Hepatocyte (in vitro differentiated cells): Measurements from ENCODE around the gene USP27X. TPM values are rescaled to one million over a fixed set of nuclear protein-coding genes. Genes with fewer than 3 reads are reported as not detected.
A peak's percentile ranks its signal among the peaks of the same experiment; 100 is the strongest.

Experiments used
- DNase-seq: peaks from one replicate; pipeline ENCODE4 v3.0.0-alpha.2; 2016; ENCODE audit warnings: low spot score
- H2AFZ ChIP-seq: fragments of 200-600 bp; sonication (generic); 2 replicates; pipeline ENCODE4 v1.6.0; 2016; ENCODE audit warnings: antibody characterized with exemption, mild to moderate bottlenecking
- H3K27ac ChIP-seq: fragments of 200-600 bp; sonication (generic); 2 replicates; pipeline ENCODE4 v1.5.1; 2016; ENCODE audit warnings: mild to moderate bottlenecking
- H3K27me3 ChIP-seq: fragments of 200-600 bp; sonication (generic); 2 replicates; pipeline ENCODE4 v1.6.1; 2016
- H3K36me3 ChIP-seq: fragments of 200-600 bp; sonication (generic); replicated peaks from 2 replicates; pipeline ENCODE4 v1.5.1; 2016; ENCODE audit warnings: low read depth; ENCODE audit not compliant: insufficient read depth
- H3K4me1 ChIP-seq: fragments of 200-600 bp; sonication (generic); 2 replicates; pipeline ENCODE4 v1.5.1; 2016; ENCODE audit warnings: mild to moderate bottlenecking, moderate library complexity; ENCODE audit not compliant: insufficient read depth
- H3K4me2 ChIP-seq: fragments of 200-600 bp; sonication (generic); 2 replicates; pipeline ENCODE4 v1.6.0; 2016
- H3K4me3 ChIP-seq: fragments of 200-600 bp; sonication (generic); 2 replicates; pipeline ENCODE4 v1.5.1; 2016; ENCODE audit warnings: mild to moderate bottlenecking
- H3K79me2 ChIP-seq: fragments of 200-600 bp; sonication (generic); 2 replicates; pipeline ENCODE4 v1.6.0; 2017; ENCODE audit warnings: mild to moderate bottlenecking
- H3K9me2 ChIP-seq: fragments of 200-600 bp; sonication (generic); replicated peaks from 2 replicates; pipeline ENCODE4 v1.6.0; 2017; ENCODE audit warnings: mild to moderate bottlenecking; ENCODE audit not compliant: insufficient read depth
- H3K9me3 ChIP-seq: fragments of 200-600 bp; sonication (generic); 2 replicates; pipeline ENCODE4 v1.5.1; 2016; ENCODE audit warnings: low read depth, mild to moderate bottlenecking
- H4K20me1 ChIP-seq: fragments of 200-600 bp; sonication (generic); 2 replicates; pipeline ENCODE4 v1.6.0; 2016; ENCODE audit warnings: mild to moderate bottlenecking; ENCODE audit not compliant: insufficient read depth, poor library complexity, severe bottlenecking
- CTCF ChIP-seq: fragments of 200-600 bp; sonication (generic); IDR thresholded peaks from 2 replicates; pipeline ENCODE4 v1.5.1; 2016; ENCODE audit warnings: antibody characterized with exemption, mild to moderate bottlenecking; ENCODE audit not compliant: poor library complexity
- EZH2 ChIP-seq: fragments of 200-600 bp; sonication (generic); IDR thresholded peaks from 2 replicates; pipeline ENCODE4 v1.6.1; 2016; ENCODE audit warnings: antibody characterized with exemption, mild to moderate bottlenecking, borderline replicate concordance
- EZH2phosphoT487 ChIP-seq: fragments of 200-600 bp; sonication (generic); IDR thresholded peaks from one replicate; pipeline ENCODE4 v1.6.1; 2018; ENCODE audit warnings: antibody characterized with exemption, mild to moderate bottlenecking, low read depth, moderate library complexity; ENCODE audit not compliant: unreplicated experiment, severe bottlenecking
- WGBS: methylation state at CpG from one replicate; pipeline ENCODE4 v1.1.6; 2016; ENCODE audit warnings: low lambda C conversion rate; ENCODE audit errors: missing lambda C conversion rate; 5-methylcytosine and 5-hydroxymethylcytosine counted together
- polyA plus RNA-seq: library from polyadenylated mRNA; unstranded; fragments of >200 nt; fragmentation: Nextera tagmentation; extraction: Ambion mirVana; gene quantifications from 2 replicates; pipeline ENCODE4 v1.2.1, GENCODE V29; 2016
- total RNA-seq: library from RNA; depleted of rRNA; stranded (reverse); fragments of >200 nt; gene quantifications from 2 replicates; pipeline ENCODE4 v1.2.3, GENCODE V29; 2014

USP27X gene
- total and polyA plus RNA-seq, 2 experiments from 2014 or later = 1.3 to 6.1 TPM

- no peaks in the 10 kb centered on the region for H3K27me3 ChIP-seq
- H3K36me3 ChIP-seq = no peaks in the 10 kb centered on the region
- H4K20me1 ChIP-seq = no peaks in the 10 kb centered on the region
- no peaks in the 10 kb centered on the region for H3K9me2 ChIP-seq
- TF ChIP-seq EZH2phosphoT487 (no peak), CTCF (no peak), EZH2 (no peak)
- no peak overlapping the region for H3K4me3 ChIP-seq
- no peaks in the 10 kb centered on the region for H3K79me2 ChIP-seq
- H3K27ac ChIP-seq = no peak overlapping the region
- no peaks in the 10 kb centered on the region for H3K9me3 ChIP-seq
- H2AFZ ChIP-seq = no peak overlapping the region
- H3K4me2 ChIP-seq = no peak overlapping the region
- no peak for DNase-seq
- H3K4me1 ChIP-seq = peaks cover 3% of the 10 kb centered on the region
Measured at GRCh38 chrX:49862093-49862492, 17.2 kb upstream of the USP27X start.

- no peak for DNase-seq
- Histone ChIP-seq H4K20me1 (no peaks in the 10 kb centered on the region), H3K27me3 (no peaks in the 10 kb centered on the region), H3K4me3 (no peak overlapping the region), H3K9me2 (no peaks in the 10 kb centered on the region), H3K9me3 (no peaks in the 10 kb centered on the region), H3K36me3 (no peaks in the 10 kb centered on the region), H3K27ac (no peak overlapping the region), H3K4me1 (no peaks in the 10 kb centered on the region), H3K79me2 (no peaks in the 10 kb centered on the region), H2AFZ (no peak overlapping the region), H3K4me2 (no peak overlapping the region)
- TF ChIP-seq CTCF (no peak), EZH2phosphoT487 (no peak), EZH2 (no peak)
- 60% methylated on average over 1 of the region's 1 CpG for WGBS
Measured at GRCh38 chrX:49868739-49869138, 10.5 kb upstream of the USP27X start.

- H3K27me3 ChIP-seq = no peaks in the 10 kb centered on the region
- H3K9me2 ChIP-seq = no peaks in the 10 kb centered on the region
- TF ChIP-seq EZH2 (no peak), CTCF (peak; percentile 54), EZH2phosphoT487 (no peak)
- peaks cover 11% of the 10 kb centered on the region for H3K4me1 ChIP-seq
- no peaks in the 10 kb centered on the region for H3K36me3 ChIP-seq
- no peak overlapping the region for H2AFZ ChIP-seq
- no peak overlapping the region for H3K4me3 ChIP-seq
- no peaks in the 10 kb centered on the region for H3K9me3 ChIP-seq
- no peak overlapping the region for H3K4me2 ChIP-seq
- WGBS = 16% methylated on average over 3 of the region's 3 CpGs
- H4K20me1 ChIP-seq = no peaks in the 10 kb centered on the region
- peak; percentile 57 for DNase-seq
- peak overlapping the region; percentile 90 for H3K27ac ChIP-seq
- peaks cover 17% of the 10 kb centered on the region for H3K79me2 ChIP-seq
Measured at GRCh38 chrX:49876750-49877149, 2.5 kb upstream of the USP27X start.
